ENCODE data around the gene SLC25A4. TPM values are rescaled to one million over a fixed set of nuclear protein-coding genes. Genes with fewer than 3 reads are reported as not detected.

SLC25A4 gene
- total RNA-seq, 1 experiment from 2014 or later = 13.7 TPM

DNA sequence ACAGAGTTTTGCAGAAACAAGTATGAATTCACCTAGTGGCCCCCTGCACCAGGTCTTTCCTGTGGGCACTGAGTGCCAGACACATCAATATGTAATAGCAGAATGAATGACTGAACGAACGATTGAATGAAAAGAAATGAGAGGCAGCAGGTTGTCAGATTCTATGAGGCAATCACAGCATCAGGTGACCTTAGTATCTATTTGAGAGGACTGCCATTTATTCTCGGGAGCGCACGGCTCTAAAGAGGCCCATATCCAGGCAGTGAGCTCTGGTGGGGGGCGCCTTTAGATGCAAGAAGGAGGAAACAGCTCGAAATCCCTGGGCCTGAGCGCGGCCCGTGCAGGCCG is 528 bp upstream of the SLC25A4 start:
- Histone ChIP-seq H3K9me3 (no peaks in the 10 kb centered on the region), H3K36me3 (no peaks in the 10 kb centered on the region; the same call in 1 of the 2 replicates), H3K4me3 (peak overlapping the region; percentile 58), H3K27me3 (no peaks in the 10 kb centered on the region)
- no peak for DNase-seq

DNA sequence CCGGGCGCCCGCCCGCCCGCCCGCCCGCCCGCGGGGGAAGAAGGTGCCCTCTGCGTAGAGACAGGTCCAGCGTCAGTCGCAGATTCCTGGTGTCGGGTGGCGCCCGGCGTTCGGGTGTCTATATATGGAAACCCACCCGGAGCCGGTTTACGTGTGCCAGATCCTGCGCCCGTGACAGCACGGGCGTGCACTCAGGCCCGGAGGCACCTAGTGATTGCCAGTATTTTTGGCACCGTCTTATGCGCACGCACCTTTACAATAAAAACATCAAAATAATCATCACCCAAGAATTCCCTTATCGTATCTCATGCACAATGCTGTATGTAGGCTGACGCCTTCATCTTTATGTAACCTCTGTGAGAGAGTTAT is 519 bp downstream of the SLC25A4 start:
- Histone ChIP-seq H3K36me3 (no peaks in the 10 kb centered on the region; the same call in 1 of the 2 replicates), H3K27me3 (no peaks in the 10 kb centered on the region), H3K4me3 (peak overlapping the region; percentile 58), H3K9me3 (no peaks in the 10 kb centered on the region)
- peak; percentile 27 for DNase-seq

DNA sequence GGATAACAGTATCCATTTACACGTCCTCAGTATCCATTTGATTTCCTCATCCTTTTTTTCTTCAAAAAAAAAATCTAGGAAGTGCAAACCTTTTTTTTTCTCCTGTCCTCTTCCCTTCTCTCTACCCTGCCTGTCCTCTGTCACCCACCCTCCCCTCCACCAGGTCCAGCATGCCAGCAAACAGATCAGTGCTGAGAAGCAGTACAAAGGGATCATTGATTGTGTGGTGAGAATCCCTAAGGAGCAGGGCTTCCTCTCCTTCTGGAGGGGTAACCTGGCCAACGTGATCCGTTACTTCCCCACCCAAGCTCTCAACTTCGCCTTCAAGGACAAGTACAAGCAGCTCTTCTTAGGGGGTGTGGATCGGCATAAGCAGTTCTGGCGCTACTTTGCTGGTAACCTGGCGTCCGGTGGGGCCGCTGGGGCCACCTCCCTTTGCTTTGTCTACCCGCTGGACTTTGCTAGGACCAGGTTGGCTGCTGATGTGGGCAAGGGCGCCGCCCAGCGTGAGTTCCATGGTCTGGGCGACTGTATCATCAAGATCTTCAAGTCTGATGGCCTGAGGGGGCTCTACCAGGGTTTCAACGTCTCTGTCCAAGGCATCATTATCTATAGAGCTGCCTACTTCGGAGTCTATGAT is 1.7 kb downstream of the SLC25A4 start:
- Histone ChIP-seq H3K27me3 (no peaks in the 10 kb centered on the region), H3K4me3 (no peak overlapping the region), H3K36me3 (no peaks in the 10 kb centered on the region; the same call in 1 of the 2 replicates), H3K9me3 (no peaks in the 10 kb centered on the region)
- DNase-seq = no peak

DNA sequence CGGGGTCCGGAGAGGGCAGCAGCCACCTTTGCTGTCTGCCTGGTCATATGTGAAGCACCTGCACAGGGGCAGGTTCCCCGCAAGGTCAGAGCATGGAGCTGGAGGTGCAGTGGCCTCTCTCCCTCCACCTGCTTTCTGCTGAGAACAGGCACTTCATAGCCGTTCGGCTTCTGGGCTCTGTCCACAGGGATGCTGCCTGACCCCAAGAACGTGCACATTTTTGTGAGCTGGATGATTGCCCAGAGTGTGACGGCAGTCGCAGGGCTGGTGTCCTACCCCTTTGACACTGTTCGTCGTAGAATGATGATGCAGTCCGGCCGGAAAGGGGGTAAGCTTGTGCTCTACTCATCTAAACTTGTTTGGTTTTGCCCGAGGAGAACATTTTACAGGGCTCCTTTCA is 2.5 kb downstream of the SLC25A4 start:
- no peaks in the 10 kb centered on the region for H3K27me3 ChIP-seq
- no peak for DNase-seq
- no peak overlapping the region for H3K4me3 ChIP-seq
- no peaks in the 10 kb centered on the region; the same call in 1 of the 2 replicates for H3K36me3 ChIP-seq
- no peaks in the 10 kb centered on the region for H3K9me3 ChIP-seq

GRCh38 chr4:185149392-185149791 is 6.3 kb downstream of the SLC25A4 start:
- no peak for DNase-seq
- Histone ChIP-seq H3K27me3 (no peaks in the 10 kb centered on the region), H3K4me3 (no peak overlapping the region), H3K9me3 (no peaks in the 10 kb centered on the region), H3K36me3 (peaks cover 6% of the 10 kb centered on the region; the same call in 1 of the 2 replicates)

DNA sequence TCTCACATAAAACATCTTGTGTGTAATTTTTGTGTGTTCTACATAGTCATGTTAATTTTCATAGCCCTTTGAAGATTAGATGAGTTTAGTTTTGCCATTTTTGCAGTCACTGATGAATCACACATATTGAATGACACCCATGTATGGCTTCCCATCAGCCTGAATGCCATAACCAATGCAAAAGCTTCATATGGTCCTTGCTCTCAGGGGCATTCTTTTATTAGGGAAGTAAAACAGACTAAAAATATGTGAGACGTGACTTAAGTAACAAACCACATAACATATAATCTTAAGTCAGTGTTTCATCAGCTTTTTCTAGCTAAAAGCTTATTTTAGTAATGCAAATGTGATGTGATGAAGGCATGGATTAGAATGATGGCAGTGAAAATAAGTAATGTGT is 8.2 kb downstream of the SLC25A4 start:
- no peak overlapping the region for H3K4me3 ChIP-seq
- no peak for DNase-seq
- no peaks in the 10 kb centered on the region for H3K27me3 ChIP-seq
- no peaks in the 10 kb centered on the region for H3K9me3 ChIP-seq
- peaks cover 6% of the 10 kb centered on the region; the same call in 1 of the 2 replicates for H3K36me3 ChIP-seq

DNA sequence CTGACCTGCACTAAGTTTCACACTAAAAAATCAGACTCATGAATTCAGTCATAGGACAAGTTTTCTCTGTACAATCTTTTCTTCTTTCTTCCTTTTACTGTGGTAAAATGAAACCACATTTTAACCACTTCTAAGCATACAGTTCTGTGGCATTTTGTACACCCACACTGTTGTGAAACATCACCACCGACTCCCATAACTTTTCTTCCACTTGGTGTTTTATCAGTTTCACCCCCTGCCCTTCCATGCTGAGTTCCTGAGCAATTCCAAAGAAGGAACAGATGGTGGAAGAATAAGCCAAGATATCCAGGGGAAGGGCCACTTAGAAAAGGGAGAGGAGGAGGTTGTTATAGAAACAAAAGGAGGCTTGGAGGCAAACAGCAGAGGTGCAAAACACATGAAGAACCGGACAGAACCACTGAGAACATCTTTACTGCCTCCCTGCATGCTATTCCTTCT is 22.6 kb downstream of the SLC25A4 start:
- H3K4me3 ChIP-seq = no peak overlapping the region
- peaks cover 27% of the 10 kb centered on the region for H3K36me3 ChIP-seq
- no peaks in the 10 kb centered on the region for H3K27me3 ChIP-seq
- no peaks in the 10 kb centered on the region for H3K9me3 ChIP-seq
- no peak for DNase-seq

DNA sequence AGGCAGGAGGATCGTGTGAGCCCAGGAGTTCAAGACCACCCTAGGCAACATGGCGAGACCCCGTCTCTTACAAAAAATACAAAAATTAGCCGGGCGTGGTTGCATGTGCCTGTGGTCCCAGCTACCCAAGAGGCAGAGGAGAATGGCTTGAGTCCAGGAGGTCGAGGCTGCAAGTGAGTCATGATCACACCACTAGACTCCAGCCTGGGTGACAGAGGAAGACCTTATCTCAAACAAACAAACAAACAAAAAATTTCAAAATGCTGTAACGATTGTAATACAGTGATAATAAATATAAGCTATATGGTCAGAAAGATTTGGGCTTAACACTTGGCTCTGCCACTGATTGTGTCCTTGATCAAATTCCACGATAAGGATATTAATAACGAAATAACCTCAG is 24.2 kb downstream of the SLC25A4 start:
- H3K36me3 ChIP-seq = peaks cover 25% of the 10 kb centered on the region

GRCh38 chr4:185171373-185172071 is 28.5 kb downstream of the SLC25A4 start:
- no peaks in the 10 kb centered on the region for H3K27me3 ChIP-seq
- H3K9me3 ChIP-seq = no peaks in the 10 kb centered on the region
- no peak for DNase-seq
- H3K4me3 ChIP-seq = no peak overlapping the region
- H3K36me3 ChIP-seq = peaks cover 33% of the 10 kb centered on the region

More for the DNA sequence above, 24.2 kb downstream of the SLC25A4 start:
- Histone ChIP-seq H3K27me3 (no peaks in the 10 kb centered on the region), H3K9me3 (no peaks in the 10 kb centered on the region), H3K4me3 (no peak overlapping the region)
- peak; percentile 26 for DNase-seq

DNA sequence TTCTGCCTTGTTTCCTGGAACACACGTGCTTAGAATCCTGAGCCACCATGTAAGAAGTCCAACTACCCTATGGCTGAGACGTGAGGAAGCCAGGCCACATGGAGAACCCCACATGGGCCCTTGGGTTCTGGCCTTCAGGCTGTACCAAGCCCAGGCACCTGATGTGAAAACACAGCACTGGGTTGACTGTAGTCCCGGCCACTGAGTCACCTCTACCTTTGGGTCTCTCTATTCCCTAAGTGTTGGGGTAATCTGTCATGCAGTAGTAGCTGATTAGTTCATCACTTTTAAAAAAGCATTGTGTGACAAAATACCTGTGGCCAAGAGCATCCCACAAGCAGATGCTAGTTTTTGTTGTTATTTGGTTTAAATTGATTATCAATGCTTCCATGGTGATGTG is 36.4 kb downstream of the SLC25A4 start:
- Histone ChIP-seq H3K4me3 (no peak overlapping the region), H3K9me3 (no peaks in the 10 kb centered on the region), H3K36me3 (peaks cover 15% of the 10 kb centered on the region), H3K27me3 (no peaks in the 10 kb centered on the region)
- no peak for DNase-seq

GRCh38 chr4:185182239-185182638 is 39.2 kb downstream of the SLC25A4 start:
- DNase-seq = no peak
- Histone ChIP-seq H3K9me3 (no peaks in the 10 kb centered on the region), H3K36me3 (peaks cover 4% of the 10 kb centered on the region)

GRCh38 chr4:185183622-185184281 is 40.7 kb downstream of the SLC25A4 start:
- peaks cover 4% of the 10 kb centered on the region for H3K36me3 ChIP-seq
- H3K9me3 ChIP-seq = no peaks in the 10 kb centered on the region
- no peaks in the 10 kb centered on the region for H3K27me3 ChIP-seq
- peak; percentile 50 for DNase-seq
- no peak overlapping the region for H3K4me3 ChIP-seq

More at GRCh38 chr4:185182239-185182638, 39.2 kb downstream of the SLC25A4 start:
- Histone ChIP-seq H3K27me3 (no peaks in the 10 kb centered on the region), H3K4me3 (no peak overlapping the region)

- Histone ChIP-seq H3K27me3 (no peaks in the 10 kb centered on the region), H3K4me3 (no peak overlapping the region), H3K36me3 (peaks cover 17% of the 10 kb centered on the region), H3K9me3 (no peaks in the 10 kb centered on the region)
- no peak for DNase-seq
Observed at GRCh38 chr4:185186769-185187168, 43.7 kb downstream of the SLC25A4 start.

DNA sequence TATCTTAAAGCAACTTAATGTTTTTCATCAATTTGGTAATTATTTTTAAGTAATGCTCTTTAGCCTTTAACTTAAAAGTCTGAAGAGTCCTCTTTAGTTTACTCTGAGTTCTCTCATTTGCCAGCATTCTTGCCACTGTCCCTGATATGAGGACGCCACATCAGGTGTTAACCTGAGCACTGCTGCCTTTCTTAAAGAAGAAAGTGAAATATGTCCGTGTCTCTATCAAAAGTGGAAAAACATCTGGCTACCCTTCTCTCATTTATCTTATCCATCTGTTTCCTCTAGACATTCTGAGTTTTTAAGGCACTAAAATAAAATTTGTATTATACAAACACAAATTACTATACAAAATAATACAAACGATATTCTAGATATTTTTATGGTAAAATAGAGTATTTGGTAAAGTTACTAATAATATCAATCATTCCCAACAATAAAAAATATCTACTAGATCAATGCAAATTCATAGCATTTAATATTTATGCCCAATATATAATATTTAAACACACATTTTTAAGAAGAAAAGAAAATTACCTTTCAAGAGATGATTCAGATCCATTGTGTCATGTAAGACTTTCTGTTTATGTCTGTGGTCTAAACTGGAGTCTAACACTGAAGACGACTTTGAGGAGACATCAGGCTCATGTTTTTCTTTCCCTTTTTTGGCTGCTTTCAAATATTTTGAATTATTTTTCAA is 46.7 kb downstream of the SLC25A4 start:
- DNase-seq = no peak
- H3K36me3 ChIP-seq = peaks cover 14% of the 10 kb centered on the region

GRCh38 chr4:185190306-185190856 is 47.3 kb downstream of the SLC25A4 start:
- Histone ChIP-seq H3K27me3 (no peaks in the 10 kb centered on the region), H3K36me3 (peaks cover 14% of the 10 kb centered on the region), H3K4me3 (no peak overlapping the region), H3K9me3 (no peaks in the 10 kb centered on the region)
- no peak for DNase-seq

More for the DNA sequence above, 46.7 kb downstream of the SLC25A4 start:
- Histone ChIP-seq H3K9me3 (no peaks in the 10 kb centered on the region), H3K27me3 (no peaks in the 10 kb centered on the region), H3K4me3 (no peak overlapping the region)

GRCh38 chr4:185192059-185192458 is 49.0 kb downstream of the SLC25A4 start:
- Histone ChIP-seq H3K4me3 (no peak overlapping the region), H3K36me3 (peaks cover 14% of the 10 kb centered on the region), H3K9me3 (no peaks in the 10 kb centered on the region), H3K27me3 (no peaks in the 10 kb centered on the region)
- DNase-seq = no peak
